Neutrophil (primary cell): ENCODE data around the gene THSD4.

Experiments
- H3K27ac ChIP-seq: fragments of 200-600 bp; sonication (generic); 2 replicates; pipeline ENCODE4 v1.5.1; 2016; ENCODE audit warnings: mild to moderate bottlenecking, moderate library complexity
- H3K27me3 ChIP-seq: fragments of 200-600 bp; sonication (generic); 2 replicates; pipeline ENCODE4 v1.6.0; 2016; ENCODE audit warnings: mild to moderate bottlenecking
- H3K36me3 ChIP-seq: fragments of 200-600 bp; sonication (generic); 2 replicates; pipeline ENCODE4 v1.5.1; 2017
- H3K4me1 ChIP-seq, 2 experiments: fragments of 200-600 bp in 1 of 2; sonication (generic) in 1 of 2; 1 replicate in 1 of 2; 2 replicates in 1 of 2; pipeline versions ENCODE4 v1.5.1 to v1.6.1; 2013 to 2016; ENCODE audit warnings: low read depth in 1 of 2, low read length in 1 of 2, mild to moderate bottlenecking in 1 of 2, moderate library complexity in 1 of 2; ENCODE audit not compliant: control insufficient read depth in 1 of 2, insufficient read depth in 1 of 2
- H3K4me3 ChIP-seq, 2 experiments: fragments of 200-600 bp in 1 of 2; sonication (generic) in 1 of 2; 1 replicate in 1 of 2; 2 replicates in 1 of 2; pipeline ENCODE4 v1.5.1; 2013 to 2016; ENCODE audit warnings: low read depth in 1 of 2, low read length in 1 of 2, mild to moderate bottlenecking in 1 of 2, moderate library complexity in 1 of 2
- H3K9me3 ChIP-seq: fragments of 200-600 bp; sonication (generic); 2 replicates; pipeline ENCODE4 v1.5.1; 2016
- CTCF ChIP-seq: fragments of 200-600 bp; sonication (generic); IDR thresholded peaks from 2 replicates; pipeline ENCODE4 v1.5.1; 2016; ENCODE audit warnings: antibody characterized with exemption

The THSD4 gene

GRCh38 chr15:71221417-71221816, 106.1 kb downstream of the THSD4 start:
- peaks cover 22% of the 10 kb centered on the region for H3K27me3 ChIP-seq
- no peaks in the 10 kb centered on the region for H3K36me3 ChIP-seq
- no peaks in the 10 kb centered on the region for H3K4me1 ChIP-seq
- no peaks in the 10 kb centered on the region for H3K9me3 ChIP-seq
- H3K27ac ChIP-seq, result no peak overlapping the region
- no peak overlapping the region for H3K4me3 ChIP-seq
- TF ChIP-seq CTCF, result no peak

- no peaks in the 10 kb centered on the region for H3K4me1 ChIP-seq
- no peaks in the 10 kb centered on the region for H3K9me3 ChIP-seq
- no peak overlapping the region for H3K4me3 ChIP-seq
- no peak overlapping the region for H3K27ac ChIP-seq
- H3K27me3 ChIP-seq, result peaks cover 19% of the 10 kb centered on the region
- no peak for TF ChIP-seq CTCF
- H3K36me3 ChIP-seq, result no peaks in the 10 kb centered on the region
These were observed 108.2 kb downstream of the THSD4 start for GRCh38 chr15:71223516-71223915.

GRCh38 chr15:71224024-71224423, 108.8 kb downstream of the THSD4 start:
- H3K27me3 ChIP-seq, result peaks cover 17% of the 10 kb centered on the region
- no peaks in the 10 kb centered on the region for H3K36me3 ChIP-seq
- H3K27ac ChIP-seq, result no peak overlapping the region
- H3K4me1 ChIP-seq, result no peaks in the 10 kb centered on the region
- H3K4me3 ChIP-seq, result no peak overlapping the region
- H3K9me3 ChIP-seq, result no peaks in the 10 kb centered on the region
- no peak for TF ChIP-seq CTCF

GRCh38 chr15:71225851-71226250, 110.6 kb downstream of the THSD4 start:
- no peaks in the 10 kb centered on the region for H3K4me1 ChIP-seq
- H3K27me3 ChIP-seq, result peaks cover 26% of the 10 kb centered on the region
- no peaks in the 10 kb centered on the region for H3K36me3 ChIP-seq
- TF ChIP-seq CTCF, result no peak
- no peak overlapping the region for H3K27ac ChIP-seq
- no peak overlapping the region for H3K4me3 ChIP-seq
- H3K9me3 ChIP-seq, result no peaks in the 10 kb centered on the region

- no peaks in the 10 kb centered on the region for H3K4me1 ChIP-seq
- no peaks in the 10 kb centered on the region for H3K9me3 ChIP-seq
- no peaks in the 10 kb centered on the region for H3K36me3 ChIP-seq
- peaks cover 26% of the 10 kb centered on the region for H3K27me3 ChIP-seq
- no peak for TF ChIP-seq CTCF
- H3K27ac ChIP-seq, result no peak overlapping the region
- H3K4me3 ChIP-seq, result no peak overlapping the region
These were observed 111.5 kb downstream of the THSD4 start for GRCh38 chr15:71226536-71227455.
